NCI-H82 treated with DMSO at 0.1 percent for 48 hours (cell line): Measurements from ENCODE around the gene ISL2.
"Not testable (repeated sequence)": the region's sequence is repeated elsewhere in the genome, so short reads cannot be mapped to it uniquely, and the experiment has no call there.

Experiments used
- DNase-seq: peaks from one replicate; lab custom pipeline; 2025; ENCODE audit not compliant: unreplicated experiment; lab: John Stamatoyannopoulos, UW

Gene ISL2

GRCh38 chr15:76336254-76337058 is at the start of gene ISL2:
ISL2 (plus strand) TSS chr15:76336773; CDS start chr15:76336884, 111 bp downstream.
- DNase-seq, result peak; percentile 93

DNA sequence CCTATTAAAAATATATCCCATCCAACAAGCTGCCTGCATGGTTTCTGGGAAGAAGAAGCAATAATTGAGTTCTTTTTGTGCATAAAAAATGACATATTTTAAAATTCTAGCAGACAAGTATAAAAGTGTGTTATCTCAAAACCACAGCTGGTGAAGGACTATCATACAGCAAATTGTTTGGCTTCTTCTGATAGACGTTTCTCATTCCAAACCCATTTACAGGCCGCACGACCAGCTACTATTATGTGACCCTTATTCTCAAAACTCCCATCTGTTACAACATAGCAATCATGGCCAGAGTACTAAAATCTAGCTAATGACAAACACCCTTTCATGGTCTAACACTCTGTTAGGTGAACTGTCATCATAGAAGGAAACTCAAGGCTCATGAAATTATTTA is 47.0 kb upstream of the ISL2 start:
- DNase-seq, result no peak

DNA sequence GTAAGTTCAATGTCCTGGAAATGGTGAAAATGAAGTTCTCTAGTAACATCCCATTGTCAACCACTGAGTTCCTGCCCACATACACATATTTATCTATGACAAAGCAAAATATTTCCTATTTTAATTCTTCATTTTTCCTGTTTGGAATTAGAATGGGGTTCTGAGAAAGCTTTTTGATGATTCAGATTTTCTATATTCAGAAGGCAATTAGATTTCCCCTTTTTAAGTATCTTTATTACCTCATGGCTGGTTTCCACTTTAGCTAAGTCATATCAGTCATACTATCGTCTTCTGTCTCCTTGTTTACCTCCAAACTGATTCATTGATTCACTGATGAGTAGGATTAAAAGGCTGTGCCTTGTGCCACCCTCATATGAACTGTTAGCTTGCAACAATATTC is 43.2 kb upstream of the ISL2 start:
- DNase-seq, result no peak

DNA sequence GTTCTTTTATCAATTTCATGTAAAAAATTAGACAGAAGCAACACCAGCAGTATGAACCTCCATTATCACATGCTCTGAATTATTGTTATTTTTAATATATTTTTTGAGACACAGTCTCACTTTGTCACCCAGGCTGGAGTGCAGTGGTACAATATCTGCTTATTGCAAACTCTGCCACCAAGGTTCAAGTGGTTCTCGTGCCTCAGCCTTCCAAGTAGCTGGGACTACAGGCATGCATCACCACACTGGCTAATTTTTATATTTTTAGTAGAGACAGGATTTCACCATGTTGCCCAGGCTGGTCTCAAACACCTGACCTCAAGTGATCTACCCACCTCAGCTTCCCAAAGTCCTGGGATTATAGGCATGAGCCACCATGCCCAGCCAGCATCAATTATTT is 42.1 kb upstream of the ISL2 start:
- DNase-seq, result not testable (repeated sequence)

- DNase-seq, result no peak
Observed at GRCh38 chr15:76296849-76297248, 39.7 kb upstream of the ISL2 start.

DNA sequence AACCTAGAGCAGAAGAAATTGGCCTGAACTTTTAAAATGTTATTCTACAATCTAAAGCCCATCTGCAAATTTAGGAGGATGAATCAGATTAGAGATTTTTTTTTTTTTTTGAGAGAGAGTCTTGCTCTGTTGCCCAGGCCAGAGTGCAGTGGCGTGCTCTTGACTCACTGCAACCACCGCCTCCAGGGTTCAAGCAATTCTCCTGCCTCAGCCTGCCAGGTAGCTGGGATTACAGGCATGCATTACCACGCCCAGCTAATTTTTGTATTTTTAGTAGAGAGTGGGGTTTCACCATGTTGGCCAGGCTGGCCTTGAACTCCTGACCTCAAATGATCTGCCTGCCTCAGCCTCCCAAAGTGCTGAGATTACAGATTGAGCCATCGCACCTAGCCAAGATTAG is 38.6 kb upstream of the ISL2 start:
- not testable (repeated sequence) for DNase-seq

DNA sequence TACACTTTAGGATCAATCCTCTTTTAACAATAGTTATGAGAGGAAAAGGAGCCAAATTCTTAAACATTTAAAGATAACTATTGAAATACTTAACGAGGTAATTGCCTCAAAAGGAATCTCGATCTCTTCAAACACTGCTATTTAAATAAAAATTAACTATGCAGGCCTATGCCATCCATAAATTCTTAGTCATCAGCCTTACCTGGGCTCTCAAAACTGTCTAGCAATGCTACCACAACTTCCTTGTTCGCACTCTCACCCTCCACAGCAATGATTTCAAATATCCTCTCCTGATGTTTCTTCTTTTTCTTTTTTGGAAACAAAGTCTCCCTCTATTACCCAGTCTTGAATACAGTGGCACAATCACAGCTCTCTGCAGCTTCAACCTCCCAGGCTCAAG is 37.6 kb upstream of the ISL2 start:
- no peak for DNase-seq

DNA sequence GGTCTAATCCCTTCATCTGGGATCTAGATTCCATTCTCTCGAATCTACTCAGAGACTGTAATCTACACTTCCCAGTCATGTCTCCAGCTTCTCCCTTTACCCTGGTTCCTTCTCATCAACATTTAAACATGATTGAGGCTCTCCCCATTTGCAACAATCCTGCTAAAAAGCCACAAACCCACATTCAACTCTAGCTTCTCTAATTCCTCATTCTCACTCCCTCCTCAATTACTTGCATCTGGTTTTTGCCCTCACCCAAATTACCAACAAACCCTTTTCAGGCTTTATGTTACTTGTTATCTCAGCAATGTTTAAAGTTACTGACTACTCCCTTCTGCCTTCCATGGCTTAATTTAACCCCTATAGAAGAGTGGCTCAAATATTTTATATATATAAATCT is 36.8 kb upstream of the ISL2 start:
- no peak for DNase-seq

DNA sequence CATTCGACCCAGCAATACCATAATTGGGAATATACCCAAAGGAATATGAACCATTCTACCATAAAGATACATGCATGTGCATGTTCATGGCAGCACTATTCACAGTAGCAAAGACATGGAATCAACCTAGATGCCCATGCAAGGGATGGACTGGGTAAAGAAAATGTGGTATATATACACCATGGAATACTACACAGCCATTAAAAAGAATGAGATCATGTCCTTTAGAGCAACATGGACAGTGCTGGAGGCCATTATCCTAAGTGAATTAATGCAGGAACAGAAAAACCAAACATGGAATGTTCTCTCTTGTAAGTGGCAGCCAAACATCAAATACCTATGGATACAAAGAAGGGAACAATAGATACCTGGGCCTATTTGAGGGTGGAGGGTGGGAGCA is 32.7 kb upstream of the ISL2 start:
- DNase-seq, result no peak

DNA sequence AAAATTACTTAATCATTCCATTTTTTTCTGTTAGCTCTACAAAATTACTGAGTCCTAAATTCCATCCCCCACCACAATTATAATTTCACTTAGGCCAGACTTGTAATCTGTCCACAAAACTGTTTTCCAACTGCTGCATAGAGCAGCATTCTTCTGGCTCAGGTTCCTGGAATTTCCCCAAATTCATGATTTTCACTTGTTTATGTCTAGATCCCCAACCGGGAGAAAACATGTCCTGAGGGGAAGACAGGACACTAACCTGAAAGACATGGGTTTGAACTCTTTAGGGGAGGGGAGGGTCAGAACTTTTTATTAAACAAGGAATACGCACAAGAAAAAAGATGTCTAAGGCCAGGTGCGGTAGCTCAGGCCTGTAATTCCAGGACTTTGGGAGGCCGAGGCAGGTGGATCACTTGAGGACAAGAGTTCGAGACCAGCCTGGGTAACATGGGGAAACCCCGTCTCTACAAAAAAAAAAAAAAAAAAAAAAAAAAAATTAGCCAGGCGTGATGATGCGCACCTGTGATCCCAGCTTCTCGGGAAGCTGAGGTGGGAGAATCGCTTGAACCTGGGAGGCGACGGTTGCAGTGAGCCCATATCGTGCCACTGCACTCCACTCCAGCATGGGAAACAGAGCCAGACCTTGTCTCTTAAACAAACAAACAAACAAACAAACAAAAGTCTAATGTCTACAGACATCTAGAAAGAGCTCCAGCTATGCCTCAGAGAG is 26.8 kb upstream of the ISL2 start:
- no peak for DNase-seq

GRCh38 chr15:76310475-76311099 is 26.0 kb upstream of the ISL2 start:
- no peak for DNase-seq

- DNase-seq, result peak; percentile 97
Observed at GRCh38 chr15:76311100-76311953, 25.2 kb upstream of the ISL2 start, which contains the start of gene ETFA. ETFA (minus strand) TSS chr15:76311469; CDS start chr15:76311388, 81 bp downstream.

DNA sequence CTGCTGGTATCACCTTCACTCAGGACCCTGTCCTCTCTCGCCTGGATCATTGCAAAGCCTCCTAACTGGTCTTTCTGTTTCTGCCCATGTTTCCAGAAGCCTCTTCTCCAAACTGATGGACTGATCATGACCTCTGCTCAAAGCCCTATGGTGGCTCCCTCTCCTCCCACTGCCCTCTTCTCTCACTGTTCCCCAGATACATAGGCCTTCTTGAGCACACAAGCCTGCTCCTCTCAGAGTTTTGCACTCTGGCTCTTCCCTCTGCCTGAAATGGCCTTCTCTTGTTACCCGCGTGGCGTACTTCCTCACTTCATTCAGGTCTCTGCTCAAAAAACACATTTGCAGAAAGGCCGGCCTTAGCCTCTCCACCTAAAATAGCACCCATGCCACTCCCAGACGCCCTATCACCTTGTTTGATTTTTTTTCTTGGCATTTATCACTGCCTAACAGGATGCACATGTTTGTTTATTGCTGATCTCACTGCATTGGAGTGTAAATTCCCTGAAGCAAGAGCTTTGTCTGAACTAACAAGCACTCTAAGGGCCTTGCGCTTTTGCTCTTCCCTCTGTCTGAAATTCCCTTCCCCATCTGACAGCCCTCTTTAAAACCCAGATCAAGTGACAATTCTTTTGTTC is 23.9 kb upstream of the ISL2 start:
- no peak for DNase-seq

DNA sequence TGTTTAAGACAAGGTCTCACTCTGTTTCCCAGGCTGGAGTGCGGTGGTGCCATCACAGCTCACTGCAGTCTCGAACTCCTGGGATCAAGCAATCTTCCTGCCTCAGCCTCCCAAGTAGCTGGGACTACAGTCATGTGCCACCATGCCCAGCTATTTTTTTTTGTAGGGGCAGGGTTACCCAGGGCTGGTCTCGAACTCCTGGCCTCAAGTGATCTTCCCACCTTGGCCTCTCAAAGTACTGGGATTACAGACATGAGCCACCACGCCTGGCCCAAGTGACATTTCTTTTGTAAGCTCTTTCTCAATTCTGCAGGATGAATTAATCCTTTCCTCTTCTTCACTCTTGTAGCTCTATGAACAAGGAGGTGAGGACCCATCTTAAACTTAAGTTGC is 23.4 kb upstream of the ISL2 start:
- DNase-seq, result not testable (repeated sequence)

DNA sequence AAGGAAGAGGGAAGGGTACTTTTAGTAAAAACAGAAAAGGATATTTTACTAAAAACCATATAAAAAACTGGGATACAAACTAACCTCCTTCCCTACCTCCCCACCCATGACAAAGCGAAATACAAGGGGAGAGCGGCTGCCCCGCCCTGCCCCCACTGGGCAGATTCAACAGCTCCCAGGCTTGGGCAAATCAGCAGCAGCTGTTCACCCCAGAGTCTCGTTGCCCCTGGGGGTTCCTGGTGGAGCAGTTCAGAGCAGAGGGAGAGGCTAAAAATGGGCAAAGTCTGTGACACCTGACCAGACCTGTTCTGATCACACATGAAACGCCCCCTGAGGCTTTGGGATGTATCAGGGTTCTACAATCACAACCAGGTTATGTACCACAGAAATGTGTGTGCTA is 22.8 kb upstream of the ISL2 start:
- no peak for DNase-seq

GRCh38 chr15:76320012-76320411 is 16.6 kb upstream of the ISL2 start:
- DNase-seq, result no peak

GRCh38 chr15:76321171-76321570 is 15.4 kb upstream of the ISL2 start:
- no peak for DNase-seq

GRCh38 chr15:76321602-76322001 is 15.0 kb upstream of the ISL2 start:
- DNase-seq, result no peak

DNA sequence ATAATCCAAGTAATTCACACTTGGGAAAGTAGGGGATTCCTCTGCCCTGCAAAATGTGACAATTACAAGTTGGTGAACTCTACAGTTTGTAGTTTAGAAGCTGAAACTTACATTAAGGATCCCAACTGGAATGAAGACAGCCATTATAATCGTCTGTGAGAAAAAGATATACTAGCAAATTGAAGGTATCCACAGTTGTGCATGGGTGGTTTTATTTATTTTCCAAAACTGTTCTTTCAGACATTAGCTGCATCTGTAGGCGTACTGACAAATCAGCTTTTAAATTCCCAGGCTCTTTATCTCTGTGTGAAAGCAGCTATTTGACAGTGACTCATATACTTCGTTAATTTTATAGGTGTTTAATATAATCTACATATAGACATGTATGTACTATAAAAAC is 12.5 kb upstream of the ISL2 start:
- no peak for DNase-seq

- no peak for DNase-seq
Observed at GRCh38 chr15:76325704-76326103, 10.9 kb upstream of the ISL2 start.
